HepG2 (cell line): Measurements from ENCODE around the gene NARF. TPM values are rescaled to one million over a fixed set of nuclear protein-coding genes. Genes with fewer than 3 reads are reported as not detected.

Source experiments
- AGO1 ChIP-seq: fragments of 200-400 bp; formaldehyde crosslinking; IDR thresholded peaks from 2 replicates; pipeline ENCODE4 v1.6.1; 2017; ENCODE audit warnings: mild to moderate bottlenecking, low read depth, low read length, moderate library complexity; ENCODE audit not compliant: poor library complexity, severe bottlenecking
- ARNT2 ChIP-seq: sonication (generic); formaldehyde crosslinking; IDR thresholded peaks from 2 replicates; pipeline ENCODE4 v1.8.0; 2022; ENCODE audit warnings: mild to moderate bottlenecking, low read depth, missing genetic modification reagents, moderate library complexity
- EEA1 ChIP-seq: sonication (generic); formaldehyde crosslinking; IDR thresholded peaks from 2 replicates; pipeline ENCODE4 v1.5.1; 2020; ENCODE audit warnings: mild to moderate bottlenecking, missing genetic modification reagents, borderline replicate concordance
- ETV5 ChIP-seq: IDR thresholded peaks from 2 replicates; pipeline ENCODE4 v1.6.1; 2018; ENCODE audit warnings: missing biosample characterization, missing genetic modification reagents, inconsistent platforms, borderline replicate concordance
- FOSL1 ChIP-seq: sonication (generic); formaldehyde crosslinking; IDR thresholded peaks from 2 replicates; pipeline ENCODE4 v1.9.0; 2021; ENCODE audit warnings: missing genetic modification reagents, borderline replicate concordance
- MAFG ChIP-seq: sonication (generic); formaldehyde crosslinking; IDR thresholded peaks from 2 replicates; pipeline ENCODE4 v1.5.1; 2020; ENCODE audit warnings: mild to moderate bottlenecking, missing genetic modification reagents
- RXRB ChIP-seq: IDR thresholded peaks from 2 replicates; pipeline ENCODE4 v1.6.1; 2016; ENCODE audit warnings: borderline replicate concordance, missing genetic modification reagents, missing compliant biosample characterization
- SMAD1 ChIP-seq: sonication (generic); formaldehyde crosslinking; IDR thresholded peaks from 2 replicates; pipeline ENCODE4 v1.4.0; 2020; ENCODE audit warnings: missing genetic modification reagents, low read depth, mild to moderate bottlenecking, borderline replicate concordance
- ZNF205 ChIP-seq: IDR thresholded peaks from 2 replicates; pipeline ENCODE4 v1.6.1; 2018; ENCODE audit warnings: missing biosample characterization, missing genetic modification reagents
- ZNF24 ChIP-seq: fragments of 450-650 bp; IDR thresholded peaks from 2 replicates; pipeline ENCODE4 v1.6.1; 2017; ENCODE audit warnings: antibody characterized with exemption, mild to moderate bottlenecking
- polyA plus RNA-seq, 8 experiments: library from polyadenylated mRNA; depleted of rRNA in 3 of 8; stranded (reverse) in 7 of 8; unstranded in 1 of 8; fragments of >200 nt; fragmentation: Illumina TruSeq in 4 of 8; extraction: Trizol in 4 of 8; gene quantifications; 2 replicates each; pipeline versions ENCODE4 v1.2.1 to v1.2.3, GENCODE V29; 2011 to 2016; ENCODE audit warnings: low read depth in 4 of 8, missing spikeins in 1 of 8, mixed read lengths in 1 of 8; ENCODE audit not compliant: insufficient read depth in 1 of 8
- total RNA-seq, 5 experiments: library from RNA; depleted of rRNA; stranded (reverse); fragments of >200 nt; fragmentation: Illumina TruSeq; extraction: Trizol; gene quantifications; 2 replicates each; pipeline ENCODE4 v1.2.3, GENCODE V29; 2016; ENCODE audit warnings: low read depth in 1 of 5
- TF ChIP-seq, protein P1 (sequence below): sonication (generic); formaldehyde crosslinking; IDR thresholded peaks from 2 replicates; pipeline ENCODE4 v1.4.0; 2020; ENCODE audit warnings: missing genetic modification reagents
- TF ChIP-seq, protein P2 (sequence below): IDR thresholded peaks from 2 replicates; pipeline ENCODE4 v1.6.1; 2016; ENCODE audit warnings: missing genetic modification reagents, missing compliant biosample characterization
- TF ChIP-seq, protein P3 (sequence below): sonication (generic); formaldehyde crosslinking; IDR thresholded peaks from 2 replicates; pipeline ENCODE4 v1.4.0; 2020; ENCODE audit warnings: missing genetic modification reagents
- TF ChIP-seq, protein P4 (sequence below): sonication (generic); formaldehyde crosslinking; IDR thresholded peaks from 2 replicates; pipeline ENCODE4 v1.8.0; 2022; ENCODE audit warnings: missing genetic modification reagents, mild to moderate bottlenecking, inconsistent platforms, borderline replicate concordance
- TF ChIP-seq, protein P5 (sequence below): sonication (generic); formaldehyde crosslinking; IDR thresholded peaks from 2 replicates; pipeline ENCODE4 v1.4.0; 2020; ENCODE audit warnings: mild to moderate bottlenecking, missing genetic modification reagents, borderline replicate concordance

The NARF gene
- total and polyA plus RNA-seq, 2 of the 13 experiments (the other 11 are each of a cell fraction or from before 2014, with no cell fraction given): 61.1 to 144 TPM

DNA sequence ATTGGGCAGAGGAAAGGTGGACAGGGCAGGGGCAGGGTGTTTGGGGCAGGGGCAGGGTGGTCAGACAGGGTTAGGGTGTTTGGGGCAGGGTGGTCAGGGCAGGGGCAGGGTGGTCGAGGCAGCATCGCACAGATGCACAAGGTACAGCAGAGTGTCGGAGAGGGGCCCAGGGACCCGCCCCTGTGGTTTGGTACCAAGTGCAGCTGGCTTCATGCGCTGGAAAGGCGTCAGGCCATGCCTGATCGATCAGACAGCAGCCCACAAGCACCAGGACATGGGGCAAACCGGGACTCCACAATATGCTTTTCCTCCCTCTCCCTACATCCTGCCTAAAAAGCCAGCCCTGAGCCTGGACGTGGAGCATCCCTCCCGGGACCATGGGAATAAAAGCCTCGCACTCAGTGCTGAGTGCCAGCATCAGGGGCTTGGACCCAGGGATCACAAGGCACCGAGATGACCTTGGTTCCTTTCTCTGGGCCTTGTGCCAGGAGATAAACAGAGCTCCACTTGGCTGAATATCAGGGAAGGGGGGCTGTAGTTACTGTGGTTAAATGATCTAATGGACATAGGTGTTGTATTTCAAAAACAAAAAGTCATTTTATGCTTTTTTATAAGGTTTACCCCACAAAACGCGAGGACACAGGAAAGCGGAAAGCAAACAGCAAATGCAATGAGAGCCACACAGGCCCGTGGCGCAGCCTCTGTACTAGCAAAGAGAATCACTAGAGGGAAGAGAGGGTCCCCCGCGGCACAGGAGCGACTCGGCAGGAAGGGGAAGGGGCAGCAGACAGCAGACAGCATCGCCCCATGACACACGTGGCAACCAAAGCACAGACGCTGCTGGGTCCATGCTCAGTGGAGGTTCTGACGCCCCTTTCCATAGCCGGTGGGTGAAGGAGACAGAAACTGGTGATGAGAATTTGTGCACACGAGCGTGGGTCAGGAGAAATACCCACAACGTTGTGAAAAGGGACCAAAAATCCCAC, 45.7 kb upstream of the NARF start (continued):
- TF ChIP-seq, protein P1, sequence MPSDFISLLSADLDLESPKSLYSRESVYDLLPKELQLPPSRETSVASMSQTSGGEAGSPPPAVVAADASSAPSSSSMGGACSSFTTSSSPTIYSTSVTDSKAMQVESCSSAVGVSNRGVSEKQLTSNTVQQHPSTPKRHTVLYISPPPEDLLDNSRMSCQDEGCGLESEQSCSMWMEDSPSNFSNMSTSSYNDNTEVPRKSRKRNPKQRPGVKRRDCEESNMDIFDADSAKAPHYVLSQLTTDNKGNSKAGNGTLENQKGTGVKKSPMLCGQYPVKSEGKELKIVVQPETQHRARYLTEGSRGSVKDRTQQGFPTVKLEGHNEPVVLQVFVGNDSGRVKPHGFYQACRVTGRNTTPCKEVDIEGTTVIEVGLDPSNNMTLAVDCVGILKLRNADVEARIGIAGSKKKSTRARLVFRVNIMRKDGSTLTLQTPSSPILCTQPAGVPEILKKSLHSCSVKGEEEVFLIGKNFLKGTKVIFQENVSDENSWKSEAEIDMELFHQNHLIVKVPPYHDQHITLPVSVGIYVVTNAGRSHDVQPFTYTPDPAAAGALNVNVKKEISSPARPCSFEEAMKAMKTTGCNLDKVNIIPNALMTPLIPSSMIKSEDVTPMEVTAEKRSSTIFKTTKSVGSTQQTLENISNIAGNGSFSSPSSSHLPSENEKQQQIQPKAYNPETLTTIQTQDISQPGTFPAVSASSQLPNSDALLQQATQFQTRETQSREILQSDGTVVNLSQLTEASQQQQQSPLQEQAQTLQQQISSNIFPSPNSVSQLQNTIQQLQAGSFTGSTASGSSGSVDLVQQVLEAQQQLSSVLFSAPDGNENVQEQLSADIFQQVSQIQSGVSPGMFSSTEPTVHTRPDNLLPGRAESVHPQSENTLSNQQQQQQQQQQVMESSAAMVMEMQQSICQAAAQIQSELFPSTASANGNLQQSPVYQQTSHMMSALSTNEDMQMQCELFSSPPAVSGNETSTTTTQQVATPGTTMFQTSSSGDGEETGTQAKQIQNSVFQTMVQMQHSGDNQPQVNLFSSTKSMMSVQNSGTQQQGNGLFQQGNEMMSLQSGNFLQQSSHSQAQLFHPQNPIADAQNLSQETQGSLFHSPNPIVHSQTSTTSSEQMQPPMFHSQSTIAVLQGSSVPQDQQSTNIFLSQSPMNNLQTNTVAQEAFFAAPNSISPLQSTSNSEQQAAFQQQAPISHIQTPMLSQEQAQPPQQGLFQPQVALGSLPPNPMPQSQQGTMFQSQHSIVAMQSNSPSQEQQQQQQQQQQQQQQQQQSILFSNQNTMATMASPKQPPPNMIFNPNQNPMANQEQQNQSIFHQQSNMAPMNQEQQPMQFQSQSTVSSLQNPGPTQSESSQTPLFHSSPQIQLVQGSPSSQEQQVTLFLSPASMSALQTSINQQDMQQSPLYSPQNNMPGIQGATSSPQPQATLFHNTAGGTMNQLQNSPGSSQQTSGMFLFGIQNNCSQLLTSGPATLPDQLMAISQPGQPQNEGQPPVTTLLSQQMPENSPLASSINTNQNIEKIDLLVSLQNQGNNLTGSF (CRISPR knock-in tag): no peak
- TF ChIP-seq ZNF205 (CRISPR knock-in tag) (0 out of 2 replicates have a peak, but pooled peaks have one; percentile 33), AGO1 (no peak), FOSL1 (CRISPR knock-in tag) (no peak), EEA1 (no peak), ARNT2 (CRISPR knock-in tag) (no peak), RXRB (CRISPR knock-in tag) (peak; percentile 79), MAFG (CRISPR knock-in tag) (no peak), ZNF24 (no peak), ETV5 (no peak), SMAD1 (no peak)
- TF ChIP-seq, protein P2, sequence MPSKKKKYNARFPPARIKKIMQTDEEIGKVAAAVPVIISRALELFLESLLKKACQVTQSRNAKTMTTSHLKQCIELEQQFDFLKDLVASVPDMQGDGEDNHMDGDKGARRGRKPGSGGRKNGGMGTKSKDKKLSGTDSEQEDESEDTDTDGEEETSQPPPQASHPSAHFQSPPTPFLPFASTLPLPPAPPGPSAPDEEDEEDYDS (CRISPR knock-in tag): no peak
- TF ChIP-seq, protein P3, sequence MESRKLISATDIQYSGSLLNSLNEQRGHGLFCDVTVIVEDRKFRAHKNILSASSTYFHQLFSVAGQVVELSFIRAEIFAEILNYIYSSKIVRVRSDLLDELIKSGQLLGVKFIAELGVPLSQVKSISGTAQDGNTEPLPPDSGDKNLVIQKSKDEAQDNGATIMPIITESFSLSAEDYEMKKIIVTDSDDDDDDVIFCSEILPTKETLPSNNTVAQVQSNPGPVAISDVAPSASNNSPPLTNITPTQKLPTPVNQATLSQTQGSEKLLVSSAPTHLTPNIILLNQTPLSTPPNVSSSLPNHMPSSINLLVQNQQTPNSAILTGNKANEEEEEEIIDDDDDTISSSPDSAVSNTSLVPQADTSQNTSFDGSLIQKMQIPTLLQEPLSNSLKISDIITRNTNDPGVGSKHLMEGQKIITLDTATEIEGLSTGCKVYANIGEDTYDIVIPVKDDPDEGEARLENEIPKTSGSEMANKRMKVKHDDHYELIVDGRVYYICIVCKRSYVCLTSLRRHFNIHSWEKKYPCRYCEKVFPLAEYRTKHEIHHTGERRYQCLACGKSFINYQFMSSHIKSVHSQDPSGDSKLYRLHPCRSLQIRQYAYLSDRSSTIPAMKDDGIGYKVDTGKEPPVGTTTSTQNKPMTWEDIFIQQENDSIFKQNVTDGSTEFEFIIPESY (CRISPR knock-in tag): peak; percentile 55; the same call in 1 of the 2 replicates
- TF ChIP-seq, protein P4, sequence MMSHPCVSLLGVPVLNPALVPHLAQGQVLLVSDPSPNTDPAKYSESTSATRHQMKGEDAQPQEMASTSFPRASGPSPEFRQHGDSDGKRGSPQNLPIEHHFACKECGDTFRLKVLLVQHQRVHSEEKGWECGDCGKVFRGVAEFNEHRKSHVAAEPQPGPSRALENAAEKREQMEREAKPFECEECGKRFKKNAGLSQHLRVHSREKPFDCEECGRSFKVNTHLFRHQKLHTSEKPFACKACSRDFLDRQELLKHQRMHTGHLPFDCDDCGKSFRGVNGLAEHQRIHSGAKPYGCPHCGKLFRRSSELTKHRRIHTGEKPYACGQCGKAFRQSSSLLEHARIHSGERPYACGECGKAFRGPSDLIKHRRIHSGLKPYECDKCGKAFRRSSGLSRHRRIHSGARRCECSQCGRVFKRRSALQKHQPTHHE (CRISPR knock-in tag): no peak
- TF ChIP-seq, protein P5, sequence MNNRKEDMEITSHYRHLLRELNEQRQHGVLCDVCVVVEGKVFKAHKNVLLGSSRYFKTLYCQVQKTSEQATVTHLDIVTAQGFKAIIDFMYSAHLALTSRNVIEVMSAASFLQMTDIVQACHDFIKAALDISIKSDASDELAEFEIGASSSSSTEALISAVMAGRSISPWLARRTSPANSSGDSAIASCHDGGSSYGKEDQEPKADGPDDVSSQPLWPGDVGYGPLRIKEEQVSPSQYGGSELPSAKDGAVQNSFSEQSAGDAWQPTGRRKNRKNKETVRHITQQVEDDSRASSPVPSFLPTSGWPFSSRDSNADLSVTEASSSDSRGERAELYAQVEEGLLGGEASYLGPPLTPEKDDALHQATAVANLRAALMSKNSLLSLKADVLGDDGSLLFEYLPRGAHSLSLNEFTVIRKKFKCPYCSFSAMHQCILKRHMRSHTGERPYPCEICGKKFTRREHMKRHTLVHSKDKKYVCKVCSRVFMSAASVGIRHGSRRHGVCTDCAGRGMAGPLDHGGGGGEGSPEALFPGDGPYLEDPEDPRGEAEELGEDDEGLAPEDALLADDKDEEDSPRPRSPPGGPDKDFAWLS (CRISPR knock-in tag): no peak
